Mucosa of descending colon (tissue), 3 donors: ENCODE measurements around the gene TAF8. TPM values are rescaled to one million over a fixed set of nuclear protein-coding genes. Genes with fewer than 3 reads are reported as not detected.

Source experiments
- ATAC-seq: fragments of 200-7000 bp; cut with Tn5 transposase; one replicate; pipeline ENCODE4 v1.9.1; 2020; ENCODE audit warnings: mild to moderate bottlenecking, moderate library complexity
- DNase-seq, 3 donors: peaks; one replicate each; pipeline ENCODE4 v3.0.0-alpha.2; 2020
- H3K36me3 ChIP-seq: fragments of 200-600 bp; one replicate; pipeline ENCODE4 v1.8.0; 2021; ENCODE audit warnings: low read depth, mild to moderate bottlenecking
- H3K4me1 ChIP-seq: fragments of 200-600 bp; one replicate; pipeline ENCODE4 v1.8.0; 2021; ENCODE audit warnings: low read depth, mild to moderate bottlenecking
- H3K4me3 ChIP-seq: fragments of 200-600 bp; one replicate; pipeline ENCODE4 v1.8.0; 2021; ENCODE audit warnings: mild to moderate bottlenecking
- H3K9me3 ChIP-seq: fragments of 200-600 bp; one replicate; pipeline ENCODE4 v1.8.0; 2021; ENCODE audit warnings: mild to moderate bottlenecking
- intact Hi-C, 2 donors: fragments of 100-400 bp; cut with DNase I in 1 of 2; cut with micrococcal nuclease in 1 of 2; formaldehyde crosslinking; loops; one replicate each; pipeline versions ENCODE4 v1.11.0 to v1.11.1; 2022; cut with DNase I, micrococcal nuclease
- total RNA-seq, 3 donors: library from RNA; stranded (reverse); fragmentation: NEBNext Ultra II Directional in 2 of 3; extraction: Animal tissue kit (Norgen Biotek cat#: 25700) in 2 of 3; gene quantifications; one replicate each; pipeline versions ENCODE4 v1.2.1 to v1.2.4, GENCODE V29; 2021 to 2023
- TF ChIP-seq, protein P1 (sequence below): fragments of 200-600 bp; IDR thresholded peaks from one replicate; pipeline ENCODE4 v1.8.0; 2022; ENCODE audit warnings: antibody characterized with exemption, mild to moderate bottlenecking
- donor health status: DM: no; HTN: no; CAD: no; lungs with moderate emphysema.
- donor health status: DM: no; HTN: no; CAD: no.
- donor health status: DM: no; HTN: yes; CAD: no.

Gene TAF8
- total RNA-seq, 3 donors from 2014 or later: 22.1 to 35.2 (median 25.0) TPM

- Histone ChIP-seq H3K4me3 (no peak overlapping the region), H3K9me3 (no peaks in the 10 kb centered on the region), H3K36me3 (no peaks in the 10 kb centered on the region), H3K4me1 (peaks cover 5% of the 10 kb centered on the region)
- ATAC-seq: peak; percentile 64
- intact Hi-C loops: no loop called here
- no peak for DNase-seq
- TF ChIP-seq, protein P1, sequence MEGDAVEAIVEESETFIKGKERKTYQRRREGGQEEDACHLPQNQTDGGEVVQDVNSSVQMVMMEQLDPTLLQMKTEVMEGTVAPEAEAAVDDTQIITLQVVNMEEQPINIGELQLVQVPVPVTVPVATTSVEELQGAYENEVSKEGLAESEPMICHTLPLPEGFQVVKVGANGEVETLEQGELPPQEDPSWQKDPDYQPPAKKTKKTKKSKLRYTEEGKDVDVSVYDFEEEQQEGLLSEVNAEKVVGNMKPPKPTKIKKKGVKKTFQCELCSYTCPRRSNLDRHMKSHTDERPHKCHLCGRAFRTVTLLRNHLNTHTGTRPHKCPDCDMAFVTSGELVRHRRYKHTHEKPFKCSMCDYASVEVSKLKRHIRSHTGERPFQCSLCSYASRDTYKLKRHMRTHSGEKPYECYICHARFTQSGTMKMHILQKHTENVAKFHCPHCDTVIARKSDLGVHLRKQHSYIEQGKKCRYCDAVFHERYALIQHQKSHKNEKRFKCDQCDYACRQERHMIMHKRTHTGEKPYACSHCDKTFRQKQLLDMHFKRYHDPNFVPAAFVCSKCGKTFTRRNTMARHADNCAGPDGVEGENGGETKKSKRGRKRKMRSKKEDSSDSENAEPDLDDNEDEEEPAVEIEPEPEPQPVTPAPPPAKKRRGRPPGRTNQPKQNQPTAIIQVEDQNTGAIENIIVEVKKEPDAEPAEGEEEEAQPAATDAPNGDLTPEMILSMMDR: no peak
Measured at GRCh38 chr6:42010185-42010891, 40.0 kb upstream of the TAF8 start.

- ATAC-seq (no peak), DNase-seq (no peak)
- intact Hi-C loops: no loop called here
- no peaks in the 10 kb centered on the region for H3K36me3 ChIP-seq
- no peaks in the 10 kb centered on the region for H3K9me3 ChIP-seq
- TF ChIP-seq, protein P1: no peak
- H3K4me1 ChIP-seq: peaks cover 5% of the 10 kb centered on the region
- no peak overlapping the region for H3K4me3 ChIP-seq
Measured at GRCh38 chr6:42010909-42011308, 39.4 kb upstream of the TAF8 start.

GRCh38 chr6:42012501-42013133 is 37.7 kb upstream of the TAF8 start:
- TF ChIP-seq, protein P1: no peak
- no peaks in the 10 kb centered on the region for H3K36me3 ChIP-seq
- no peaks in the 10 kb centered on the region for H3K9me3 ChIP-seq
- no peak overlapping the region for H3K4me3 ChIP-seq
- DNase-seq: no peak
- intact Hi-C loops: no loop called here
- no peak for ATAC-seq
- peaks cover 9% of the 10 kb centered on the region for H3K4me1 ChIP-seq

GRCh38 chr6:42013134-42013516 is 37.2 kb upstream of the TAF8 start:
- ATAC-seq: no peak
- Histone ChIP-seq H3K36me3 (no peaks in the 10 kb centered on the region), H3K4me1 (peaks cover 9% of the 10 kb centered on the region), H3K9me3 (no peaks in the 10 kb centered on the region), H3K4me3 (no peak overlapping the region)
- TF ChIP-seq, protein P1: no peak
- intact Hi-C loops: no loop called here
- DNase-seq: no peak

GRCh38 chr6:42017021-42017643 is 33.2 kb upstream of the TAF8 start:
- intact Hi-C loops: no loop called here
- DNase-seq (no peak), ATAC-seq (no peak)
- Histone ChIP-seq H3K4me3 (no peak overlapping the region), H3K4me1 (peaks cover 9% of the 10 kb centered on the region), H3K36me3 (no peaks in the 10 kb centered on the region), H3K9me3 (no peaks in the 10 kb centered on the region)
- TF ChIP-seq, protein P1: no peak
